ENCODE measurements around the gene TEX101. TPM values are rescaled to one million over a fixed set of nuclear protein-coding genes. Genes with fewer than 3 reads are reported as not detected.

Gene TEX101, protein sequence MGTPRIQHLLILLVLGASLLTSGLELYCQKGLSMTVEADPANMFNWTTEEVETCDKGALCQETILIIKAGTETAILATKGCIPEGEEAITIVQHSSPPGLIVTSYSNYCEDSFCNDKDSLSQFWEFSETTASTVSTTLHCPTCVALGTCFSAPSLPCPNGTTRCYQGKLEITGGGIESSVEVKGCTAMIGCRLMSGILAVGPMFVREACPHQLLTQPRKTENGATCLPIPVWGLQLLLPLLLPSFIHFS
- 0.55 TPM for total RNA-seq

DNA sequence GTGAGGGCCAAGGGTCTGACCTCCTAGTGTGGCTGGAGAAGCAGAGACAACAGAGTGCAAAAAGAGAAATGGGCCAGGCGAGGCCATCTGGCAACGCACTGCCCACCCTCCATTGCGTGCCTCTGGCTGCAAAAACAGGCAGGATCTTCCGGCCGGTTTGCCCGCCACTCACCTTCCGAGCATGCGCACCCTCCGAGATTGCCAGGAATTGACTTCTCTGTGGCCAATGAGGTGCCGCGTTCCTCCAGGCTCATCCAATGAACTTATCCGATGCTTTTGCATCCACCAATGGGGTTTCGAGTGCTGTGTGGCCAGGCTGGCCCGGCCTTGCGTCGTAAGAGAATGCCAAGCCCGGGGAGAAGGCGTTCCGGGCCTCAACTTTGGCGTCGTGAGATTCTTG, at the start of gene TEX101:
Gene TEX101, plus strand, starts transcription at position 337 of the 400 bp plus-strand sequence. CDS start 1,030 bp downstream, outside the sequence.

DNA sequence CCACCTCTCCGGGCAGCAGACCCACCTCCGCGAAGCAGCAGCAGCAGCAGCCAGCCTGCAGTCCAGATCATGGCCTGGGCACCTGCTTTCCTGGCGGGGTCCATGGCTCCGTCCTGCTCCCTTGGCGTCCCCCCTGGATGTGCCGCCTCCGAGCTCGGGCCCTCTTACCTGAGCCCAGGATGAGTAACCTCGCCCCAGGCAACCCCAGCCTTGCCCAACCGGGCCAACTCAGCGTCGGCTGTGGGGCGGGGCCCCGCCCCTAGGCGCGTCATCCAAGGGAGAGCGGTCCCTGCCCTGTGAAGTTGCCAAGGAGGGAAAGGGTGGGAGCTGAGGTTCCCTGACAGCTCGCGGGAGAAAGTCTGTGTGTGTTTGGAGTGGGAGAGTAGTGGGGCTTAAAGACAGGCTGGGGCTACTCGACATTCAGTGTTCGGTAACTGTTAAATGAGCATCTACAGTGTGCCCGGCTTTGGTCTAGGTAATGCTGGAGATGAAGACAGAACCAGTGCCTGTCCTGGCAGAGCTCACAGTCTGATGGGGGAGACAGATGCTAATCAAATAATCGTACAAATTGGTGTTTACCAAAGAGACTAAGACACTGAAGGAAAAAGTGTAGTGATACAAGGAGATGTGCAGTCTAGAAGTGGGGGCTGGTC, 50.9 kb downstream of the TEX101 start, which contains the start of gene LYPD3:
Gene LYPD3, minus strand, starts transcription at position 141 of the 653 bp plus-strand sequence. Its CDS starts 37 bp downstream, at position 104.

Other genes with a start within 250 kb of the TEX101 start
- gene PSG5, start 228.4 kb upstream of the TEX101 start, total RNA-seq: not detected
- not detected for gene PSG4, start 209.3 kb upstream of the TEX101 start, total RNA-seq
- gene PSG9, start 145.4 kb upstream of the TEX101 start, total RNA-seq: not detected
- gene CD177, start 61.2 kb upstream of the TEX101 start, total RNA-seq: 4.5 TPM
- 2.9 TPM for gene LYPD3, start 50.7 kb downstream of the TEX101 start, total RNA-seq
- 16.4 TPM for gene PHLDB3, start 89.9 kb downstream of the TEX101 start, total RNA-seq
- 24.4 TPM for gene ETHE1, start 112.3 kb downstream of the TEX101 start, total RNA-seq
- gene ZNF575, start 118.3 kb downstream of the TEX101 start, total RNA-seq: 1.0 TPM
- gene XRCC1, start 160.6 kb downstream of the TEX101 start, total RNA-seq: 32.4 TPM
- gene PINLYP, start 160.9 kb downstream of the TEX101 start, total RNA-seq: 10.1 TPM
- 55.9 TPM for gene IRGQ, start 181.2 kb downstream of the TEX101 start, total RNA-seq
- 16.3 TPM for gene ZNF576, start 181.7 kb downstream of the TEX101 start, total RNA-seq
- not detected for gene SRRM5, start 197.2 kb downstream of the TEX101 start, total RNA-seq
- 43.9 TPM for gene ZNF428, start 204.7 kb downstream of the TEX101 start, total RNA-seq
- gene CADM4, start 225.0 kb downstream of the TEX101 start, total RNA-seq: 44.0 TPM